NCI-H1105 treated with DMSO at 0.1 percent for 48 hours (cell line): ENCODE data around the gene SLC12A9.
A peak's percentile ranks its signal among the peaks of the same experiment; 100 is the strongest.

Experiments
- DNase-seq: peaks from one replicate; lab custom pipeline; 2025; lab: John Stamatoyannopoulos, UW

Gene SLC12A9

GRCh38 chr7:100861616-100861985, 9.1 kb downstream of the SLC12A9 start:
- no peak for DNase-seq

GRCh38 chr7:100863406-100863950, 11.0 kb downstream of the SLC12A9 start:
- no peak for DNase-seq

- no peak for DNase-seq
These were observed 11.8 kb downstream of the SLC12A9 start for GRCh38 chr7:100864263-100864845.

GRCh38 chr7:100865372-100865911, 12.9 kb downstream of the SLC12A9 start:
- peak; percentile 71 for DNase-seq

GRCh38 chr7:100865938-100866728, 13.6 kb downstream of the SLC12A9 start:
- DNase-seq = peak; percentile 79

- no peak for DNase-seq
These were observed 14.2 kb downstream of the SLC12A9 start for GRCh38 chr7:100866729-100867039.

GRCh38 chr7:100867040-100867775, 14.7 kb downstream of the SLC12A9 start, which contains the start of gene TRIP6:
TRIP6 (plus strand) TSS chr7:100867387; CDS start chr7:100867498, 111 bp downstream.
- DNase-seq = no peak

- no peak for DNase-seq
These were observed 15.4 kb downstream of the SLC12A9 start for GRCh38 chr7:100867776-100868485.

GRCh38 chr7:100873599-100874299, 21.2 kb downstream of the SLC12A9 start:
- no peak for DNase-seq

GRCh38 chr7:100874300-100874576, 21.7 kb downstream of the SLC12A9 start:
- DNase-seq = peak; percentile 46

- peak; percentile 97 for DNase-seq
These were observed 22.3 kb downstream of the SLC12A9 start, which contains the start of gene SRRT for GRCh38 chr7:100874577-100875355. SRRT (plus strand) TSS chr7:100875103; CDS start chr7:100875591, 488 bp downstream.

- no peak for DNase-seq
These were observed 22.8 kb downstream of the SLC12A9 start for GRCh38 chr7:100875356-100875751.

- DNase-seq = no peak
These were observed 25.5 kb downstream of the SLC12A9 start for GRCh38 chr7:100878013-100878412.

- no peak for DNase-seq
These were observed 26.2 kb downstream of the SLC12A9 start for GRCh38 chr7:100878685-100879084.

- no peak for DNase-seq
These were observed 27.3 kb downstream of the SLC12A9 start for GRCh38 chr7:100879685-100880261.

- no peak for DNase-seq
These were observed 28.1 kb downstream of the SLC12A9 start for GRCh38 chr7:100880645-100881044.

- no peak for DNase-seq
These were observed 28.6 kb downstream of the SLC12A9 start for GRCh38 chr7:100881136-100881535.

GRCh38 chr7:100882201-100882600, 29.7 kb downstream of the SLC12A9 start:
- DNase-seq = no peak

- DNase-seq = no peak
These were observed 30.4 kb downstream of the SLC12A9 start for GRCh38 chr7:100882785-100883526.
